ENCODE measurements around the gene TNXB. TPM values are rescaled to one million over a fixed set of nuclear protein-coding genes. Genes with fewer than 3 reads are reported as not detected.
"Not testable (repeated sequence)": the region's sequence is repeated elsewhere in the genome, so short reads cannot be mapped to it uniquely, and the experiment has no call there.

The TNXB gene
- total and polyA plus RNA-seq, 7 donors = 7.0 to 26.1 (median 14.5) TPM

DNA sequence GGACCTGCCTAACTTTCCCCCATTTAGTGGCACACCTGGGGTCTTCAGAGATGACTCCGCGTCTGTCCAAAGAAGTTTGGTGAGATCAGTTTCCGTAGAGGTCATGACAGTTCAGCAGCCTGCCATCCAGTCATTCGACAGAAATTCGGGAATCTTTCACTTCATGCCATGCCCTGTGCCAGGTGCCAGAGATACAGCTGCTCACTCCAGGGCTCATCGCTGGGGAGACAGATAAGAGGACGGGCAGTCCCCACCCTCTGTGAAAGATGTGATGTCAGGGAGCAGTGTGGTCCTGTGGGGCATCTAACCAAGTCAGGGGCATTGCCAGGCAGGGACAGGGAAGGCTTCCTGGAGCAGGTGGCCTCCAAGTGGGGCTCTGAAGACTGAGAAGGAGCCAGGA lies 105.8 kb downstream of the TNXB start:
- ATAC-seq; H3K27ac ChIP-seq; intact Hi-C loops (cut with DNase I); H3K27me3 ChIP-seq (ENCODE audit: insufficient read depth in 3 of 3, low read length in 2 of 3); H3K4me3 ChIP-seq; H3K36me3 ChIP-seq (ENCODE audit: insufficient read depth in 1 of 2, low read depth in 1 of 2); H3K4me1 ChIP-seq; H3K9me3 ChIP-seq; DNase-seq: not testable (repeated sequence)
- no CpG with 5 or more reads among the region's 7 CpGs for whole genome bisulfite sequencing, 3 donors

DNA sequence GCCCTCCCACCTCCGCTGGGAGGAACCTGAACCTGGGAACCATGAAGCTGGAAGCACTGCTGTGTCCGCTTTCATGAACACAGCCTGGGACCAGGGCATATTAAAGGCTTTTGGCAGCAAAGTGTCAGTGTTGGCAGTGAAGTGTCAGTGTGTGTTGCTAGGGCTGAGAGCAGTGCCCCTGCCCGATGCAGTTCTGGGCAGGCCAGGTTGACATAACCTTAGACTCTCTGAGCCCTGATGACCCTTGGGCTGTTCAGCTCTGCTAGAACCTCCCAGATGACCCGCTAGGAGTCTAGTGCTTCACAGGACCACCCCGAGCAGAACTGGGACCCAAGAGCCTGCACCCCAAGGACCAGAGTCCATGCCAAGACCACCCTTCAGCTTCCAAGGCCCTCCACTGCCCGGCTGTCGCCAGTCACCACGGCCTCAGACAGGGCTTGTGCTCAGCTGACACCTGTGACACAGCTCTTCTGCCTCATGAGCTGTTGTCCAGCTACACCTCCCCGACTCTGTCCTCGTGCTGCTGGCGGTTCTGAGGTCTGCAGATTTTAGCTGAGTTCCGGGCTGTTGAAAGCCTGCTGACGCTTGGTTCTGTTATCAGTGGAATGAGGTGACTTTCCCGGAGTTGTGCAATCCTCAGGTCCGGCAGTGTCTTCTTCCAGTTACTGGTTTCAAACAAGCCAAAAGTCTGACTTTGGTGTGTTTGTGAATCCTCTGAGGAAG lies 106.4 kb downstream of the TNXB start:
- H3K27ac ChIP-seq; H3K4me3 ChIP-seq; DNase-seq; intact Hi-C loops (cut with DNase I); H3K36me3 ChIP-seq (ENCODE audit: insufficient read depth in 1 of 2, low read depth in 1 of 2); H3K9me3 ChIP-seq; H3K4me1 ChIP-seq; H3K27me3 ChIP-seq (ENCODE audit: insufficient read depth in 3 of 3, low read length in 2 of 3): not testable (repeated sequence)
- ATAC-seq = peak in 1 of 4 donors; percentile 11
- no CpG with 5 or more reads among the region's 15 CpGs for WGBS, 3 donors

DNA sequence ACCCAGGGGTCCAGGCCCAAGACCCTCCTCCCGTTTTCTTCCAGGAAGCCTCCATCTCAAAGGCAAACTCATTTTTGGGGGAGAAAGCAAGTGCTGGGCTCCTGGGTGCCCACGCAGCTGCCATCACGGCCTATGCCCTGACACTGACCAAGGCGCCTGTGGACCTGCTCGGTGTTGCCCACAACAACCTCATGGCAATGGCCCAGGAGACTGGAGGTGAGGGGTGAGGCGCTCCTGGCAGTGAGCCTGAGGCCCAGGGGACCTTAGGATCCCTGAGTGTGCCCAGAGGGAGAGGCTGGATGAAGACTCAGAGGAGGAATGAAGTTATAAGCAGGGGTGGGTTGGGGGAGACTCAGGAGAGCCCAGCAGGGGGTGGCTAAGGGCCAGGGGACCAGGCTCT lies 112.8 kb downstream of the TNXB start:
- H3K4me3 ChIP-seq; ATAC-seq; H3K9me3 ChIP-seq; H3K27ac ChIP-seq; H3K27me3 ChIP-seq (ENCODE audit: insufficient read depth in 3 of 3, low read length in 2 of 3); H3K36me3 ChIP-seq (ENCODE audit: insufficient read depth in 1 of 2, low read depth in 1 of 2); H3K4me1 ChIP-seq; intact Hi-C loops (cut with DNase I): not testable (repeated sequence)
- DNase-seq = peak in 1 of 2 donors; percentile 40
- 92 to 94% (median 94%) methylated on average over 5 to 6 of the region's 6 CpGs for WGBS, 3 donors

DNA sequence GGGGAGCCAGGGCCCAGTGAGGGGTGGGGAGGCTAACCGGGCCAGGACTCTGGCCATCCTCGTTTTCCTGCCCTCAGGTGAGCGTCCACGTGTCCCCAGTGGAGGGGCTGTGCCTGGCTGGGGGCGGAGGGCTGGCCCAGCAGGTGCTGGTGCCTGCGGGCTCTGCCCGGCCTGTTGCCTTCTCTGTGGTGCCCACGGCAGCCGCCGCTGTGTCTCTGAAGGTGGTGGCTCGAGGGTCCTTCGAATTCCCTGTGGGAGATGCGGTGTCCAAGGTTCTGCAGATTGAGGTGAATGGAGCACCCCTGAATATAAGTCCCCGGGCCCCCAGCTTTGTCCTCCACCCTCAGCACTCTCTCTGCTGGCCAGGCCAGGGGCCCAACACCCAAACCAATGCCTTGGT lies 114.7 kb downstream of the TNXB start:
- DNase-seq; H3K27ac ChIP-seq; H3K36me3 ChIP-seq (ENCODE audit: insufficient read depth in 1 of 2, low read depth in 1 of 2); H3K27me3 ChIP-seq (ENCODE audit: insufficient read depth in 3 of 3, low read length in 2 of 3); ATAC-seq; H3K4me3 ChIP-seq; H3K4me1 ChIP-seq; intact Hi-C loops (cut with DNase I); H3K9me3 ChIP-seq: not testable (repeated sequence)
- WGBS, 3 donors = 93 to 97% (median 95%) methylated on average over 5 to 9 of the region's 14 CpGs

Other genes starting within 250 kb of the TNXB start
- gene NEU1, start 246.5 kb downstream of the TNXB start, total RNA-seq = 10 to 100 TPM; 14.2 to 20.6 (median 18.6) TPM
- 10 to 100 TPM; 25.2 to 39.8 (median 29.4) TPM for gene NEU1, start 246.5 kb downstream of the TNXB start, polyA plus RNA-seq
- under 1 TPM in 2 of 4 donors, not detected in 2; 0.23 to 0.24 TPM for gene SLC44A4, start 230.3 kb downstream of the TNXB start, total RNA-seq
- gene SLC44A4, start 230.3 kb downstream of the TNXB start, polyA plus RNA-seq = under 1 TPM; 0.03 to 0.14 (median 0.08) TPM
- gene EHMT2, start 211.6 kb downstream of the TNXB start, total RNA-seq = 10 to 100 TPM in 1 of 4 donors, 1 to 10 TPM in 3; 6.8 to 14.2 (median 7.7) TPM
- gene EHMT2, start 211.6 kb downstream of the TNXB start, polyA plus RNA-seq = 10 to 100 TPM in 2 of 3 donors, 1 to 10 TPM in 1; 8.4 to 20.8 (median 13.4) TPM
- 1 to 10 TPM; 1.1 to 2.6 (median 1.8) TPM for gene ZBTB12, start 207.3 kb downstream of the TNXB start, total RNA-seq
- 1 to 10 TPM; 2.2 to 4.6 (median 2.9) TPM for gene ZBTB12, start 207.3 kb downstream of the TNXB start, polyA plus RNA-seq
- gene C2, start 181.6 kb downstream of the TNXB start, total RNA-seq = 1 to 10 TPM; 1.5 to 5.5 (median 3.5) TPM
- gene C2, start 181.6 kb downstream of the TNXB start, polyA plus RNA-seq = 1 to 10 TPM in 1 of 3 donors, under 1 TPM in 2; 0.77 to 1.2 (median 0.99) TPM
- 1 to 10 TPM; 2.5 to 5.8 (median 3.4) TPM for gene CFB, start 163.2 kb downstream of the TNXB start, total RNA-seq
- 1 to 10 TPM; 1.6 to 2.3 (median 1.8) TPM for gene CFB, start 163.2 kb downstream of the TNXB start, polyA plus RNA-seq
- 10 to 100 TPM; 47.2 to 52.3 (median 48.7) TPM for gene NELFE, start 150.4 kb downstream of the TNXB start, total RNA-seq
- 10 to 100 TPM; 44.3 to 86.9 (median 85.4) TPM for gene NELFE, start 150.4 kb downstream of the TNXB start, polyA plus RNA-seq
- gene SKIC2, start 150.2 kb downstream of the TNXB start, total RNA-seq = 10 to 100 TPM; 27.9 to 31.0 (median 29.2) TPM
- gene SKIC2, start 150.2 kb downstream of the TNXB start, polyA plus RNA-seq = 10 to 100 TPM; 26.9 to 36.6 (median 31.8) TPM
- 10 to 100 TPM in 2 of 4 donors, 1 to 10 TPM in 2; 7.4 to 12.9 (median 9.9) TPM for gene DXO, start 137.2 kb downstream of the TNXB start, total RNA-seq
- gene DXO, start 137.2 kb downstream of the TNXB start, polyA plus RNA-seq = 10 to 100 TPM in 1 of 3 donors, 1 to 10 TPM in 2; 8.0 to 20.6 (median 9.2) TPM
- 10 to 100 TPM in 3 of 4 donors, 1 to 10 TPM in 1; 5.6 to 13.2 (median 10.9) TPM for gene C4A, start 127.3 kb downstream of the TNXB start, total RNA-seq
- 1 to 10 TPM; 3.0 to 3.2 (median 3.1) TPM for gene C4A, start 127.3 kb downstream of the TNXB start, polyA plus RNA-seq
- 10 to 100 TPM in 1 of 4 donors, 1 to 10 TPM in 3; 5.6 to 12.6 (median 9.4) TPM for gene C4B, start 94.5 kb downstream of the TNXB start, total RNA-seq
- gene C4B, start 94.5 kb downstream of the TNXB start, polyA plus RNA-seq = 1 to 10 TPM; 2.6 to 3.3 (median 2.7) TPM
- 1 to 10 TPM in 1 of 4 donors, under 1 TPM in 1, not detected in 2; 0.19 to 9.9 TPM for gene CYP21A2, start 70.9 kb downstream of the TNXB start, total RNA-seq
- gene CYP21A2, start 70.9 kb downstream of the TNXB start, polyA plus RNA-seq = under 1 TPM in 2 of 3 donors, not detected in 1; 0.05 to 0.10 TPM
- 10 to 100 TPM; 17.2 to 23.8 (median 19.9) TPM for gene ATF6B, start 18.9 kb upstream of the TNXB start, total RNA-seq
- gene ATF6B, start 18.9 kb upstream of the TNXB start, polyA plus RNA-seq = 10 to 100 TPM; 13.0 to 35.2 (median 15.1) TPM
- gene FKBPL, start 20.9 kb upstream of the TNXB start, total RNA-seq = 1 to 10 TPM; 2.1 to 4.3 (median 4.1) TPM
- 10 to 100 TPM in 1 of 3 donors, 1 to 10 TPM in 2; 8.2 to 12.2 (median 9.9) TPM for gene FKBPL, start 20.9 kb upstream of the TNXB start, polyA plus RNA-seq
- under 1 TPM; 0.08 to 0.51 (median 0.16) TPM for gene PRRT1, start 42.6 kb upstream of the TNXB start, total RNA-seq
- under 1 TPM; 0.22 to 0.28 (median 0.26) TPM for gene PRRT1, start 42.6 kb upstream of the TNXB start, polyA plus RNA-seq
- 10 to 100 TPM; 11.3 to 15.1 (median 14.0) TPM for gene PPT2, start 44.8 kb upstream of the TNXB start, total RNA-seq
- gene PPT2, start 44.8 kb upstream of the TNXB start, polyA plus RNA-seq = 10 to 100 TPM; 12.5 to 28.3 (median 18.0) TPM
- 1 to 10 TPM; 2.0 to 7.0 (median 3.7) TPM for gene EGFL8, start 55.3 kb upstream of the TNXB start, total RNA-seq
- gene EGFL8, start 55.3 kb upstream of the TNXB start, polyA plus RNA-seq = 1 to 10 TPM; 2.1 to 4.0 (median 3.6) TPM
- gene AGPAT1, start 66.7 kb upstream of the TNXB start, total RNA-seq = 10 to 100 TPM; 36.8 to 59.8 (median 47.7) TPM
- gene AGPAT1, start 66.7 kb upstream of the TNXB start, polyA plus RNA-seq = 10 to 100 TPM; 35.0 to 77.8 (median 38.0) TPM
- gene RNF5, start 69.1 kb upstream of the TNXB start, total RNA-seq = 10 to 100 TPM; 52.0 to 91.1 (median 57.0) TPM
- gene RNF5, start 69.1 kb upstream of the TNXB start, polyA plus RNA-seq = 100 to 1,000 TPM; 110 to 122 (median 113) TPM
- 1 to 10 TPM in 3 of 4 donors, under 1 TPM in 1; 0.85 to 2.0 (median 1.4) TPM for gene AGER, start 74.9 kb upstream of the TNXB start, total RNA-seq
- 1 to 10 TPM in 1 of 3 donors, under 1 TPM in 2; 0.79 to 1.7 (median 0.91) TPM for gene AGER, start 74.9 kb upstream of the TNXB start, polyA plus RNA-seq
- gene PBX2, start 80.9 kb upstream of the TNXB start, total RNA-seq = 10 to 100 TPM; 36.1 to 46.7 (median 37.5) TPM
- gene PBX2, start 80.9 kb upstream of the TNXB start, polyA plus RNA-seq = 10 to 100 TPM; 20.4 to 27.4 (median 22.1) TPM
- 1 to 10 TPM; 1.7 to 5.1 (median 3.5) TPM for gene GPSM3, start 83.3 kb upstream of the TNXB start, total RNA-seq
- gene GPSM3, start 83.3 kb upstream of the TNXB start, polyA plus RNA-seq = 1 to 10 TPM; 1.5 to 2.7 (median 2.6) TPM
- 10 to 100 TPM; 11.3 to 16.6 (median 13.7) TPM for gene NOTCH4, start 114.7 kb upstream of the TNXB start, total RNA-seq
- gene NOTCH4, start 114.7 kb upstream of the TNXB start, polyA plus RNA-seq = 10 to 100 TPM in 2 of 3 donors, 1 to 10 TPM in 1; 9.7 to 19.5 (median 10.4) TPM